HS-5 (cell line): Measurements from ENCODE around the gene TSPO2.

Source experiments
- DNase-seq: peaks from one replicate; pipeline ENCODE4 v3.0.0-alpha.2; 2012; ENCODE audit warnings: low read depth

TSPO2 gene

DNA sequence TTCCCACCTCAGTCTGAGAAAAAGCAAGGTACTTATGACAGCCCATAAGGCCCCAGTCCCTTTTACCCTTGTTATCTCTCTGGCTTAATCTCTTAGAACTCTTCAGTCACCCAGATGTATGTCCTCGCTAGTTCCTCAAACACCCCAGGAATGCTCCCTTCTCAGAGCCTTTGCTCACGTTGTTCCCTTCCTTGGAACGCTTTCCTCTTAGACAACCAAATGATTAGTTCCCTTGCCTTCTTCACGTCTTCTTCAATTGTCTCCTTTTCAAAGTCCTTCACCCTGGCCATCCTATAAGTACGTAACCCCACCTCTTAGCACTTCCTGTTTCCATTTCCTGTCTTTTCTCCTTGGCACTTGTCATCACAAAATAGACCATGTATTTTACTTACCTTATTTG is 9.6 kb downstream of the TSPO2 start:
- no peak for DNase-seq

- no peak for DNase-seq
Observed at GRCh38 chr6:41053041-41053440, 10.8 kb downstream of the TSPO2 start, which contains the start of gene APOBEC2. TSS of gene APOBEC2 (plus strand) at chr6:41053202. CDS start at chr6:41053348, 146 bp downstream.

- DNase-seq: no peak
Observed at GRCh38 chr6:41054511-41054910, 12.2 kb downstream of the TSPO2 start.

DNA sequence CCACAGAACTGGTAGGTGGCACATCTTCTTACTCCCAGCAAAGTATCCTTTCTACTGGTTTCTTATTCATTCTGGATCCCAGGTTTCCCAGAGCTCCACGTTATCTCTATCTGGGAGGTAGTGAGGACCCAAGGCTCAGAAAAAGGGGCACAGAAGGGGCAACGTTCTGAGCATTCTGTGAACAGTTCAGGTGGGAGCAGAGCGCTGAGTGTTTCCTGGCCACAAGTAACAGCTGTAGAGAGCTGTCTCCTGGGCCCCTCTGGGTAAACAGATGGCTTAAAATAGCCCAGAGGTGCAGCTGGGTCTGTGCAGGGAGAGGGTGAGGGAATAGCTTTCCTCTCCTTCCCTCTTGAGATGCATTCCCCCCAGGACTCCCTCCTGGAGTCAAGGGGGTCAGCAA is 12.9 kb downstream of the TSPO2 start:
- DNase-seq: no peak

- no peak for DNase-seq
Observed at GRCh38 chr6:41056768-41057490, 14.7 kb downstream of the TSPO2 start.

DNA sequence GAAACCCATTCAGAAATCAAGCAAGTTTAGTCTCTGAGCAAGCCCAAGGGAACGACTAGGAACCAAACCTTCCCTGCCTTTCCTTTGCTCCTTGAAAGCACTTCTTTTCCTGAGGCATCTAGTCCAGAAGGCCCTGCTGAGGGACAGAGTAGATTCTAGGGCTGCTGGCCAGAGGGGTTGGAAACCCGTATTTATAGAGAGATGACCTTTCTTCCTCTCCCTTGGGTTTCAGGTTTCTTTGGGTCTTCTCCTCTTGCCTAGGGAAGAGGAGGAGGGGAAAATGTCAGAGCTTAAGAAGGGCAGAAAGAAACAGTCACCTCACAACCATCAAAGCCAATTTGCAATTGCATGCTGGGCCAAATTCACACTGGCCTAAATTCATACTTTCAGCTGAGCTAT is 16.5 kb downstream of the TSPO2 start:
- DNase-seq: no peak

GRCh38 chr6:41059556-41059955 is 17.3 kb downstream of the TSPO2 start:
- no peak for DNase-seq

GRCh38 chr6:41061196-41061726 is 19.0 kb downstream of the TSPO2 start:
- DNase-seq: no peak

GRCh38 chr6:41062056-41062455 is 19.8 kb downstream of the TSPO2 start:
- DNase-seq: no peak

GRCh38 chr6:41063884-41064285 is 21.6 kb downstream of the TSPO2 start:
- no peak for DNase-seq

GRCh38 chr6:41064841-41065240 is 22.6 kb downstream of the TSPO2 start:
- DNase-seq: no peak

GRCh38 chr6:41065550-41066026 is 23.3 kb downstream of the TSPO2 start:
- DNase-seq: no peak

DNA sequence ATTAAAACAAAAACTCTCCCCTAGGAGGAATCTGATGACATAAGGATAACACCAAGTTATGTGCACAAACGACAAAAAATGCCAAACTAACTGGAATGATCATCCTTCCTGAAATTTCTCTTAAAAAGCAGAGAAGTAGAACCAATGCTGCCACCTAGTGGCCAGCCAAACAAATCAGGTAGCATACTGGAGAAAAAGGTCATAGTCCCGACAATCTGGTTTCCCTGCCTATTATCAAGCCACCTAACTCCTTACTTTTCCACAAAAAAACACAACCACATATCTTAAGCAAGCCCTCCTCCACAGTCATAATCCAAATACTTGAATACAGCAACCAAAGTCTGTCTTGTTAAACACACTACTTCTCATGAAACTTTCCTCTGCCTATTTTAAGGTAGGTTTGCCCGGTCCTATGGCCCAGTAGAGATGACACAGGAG is 24.6 kb downstream of the TSPO2 start:
- DNase-seq: peak; percentile 49

DNA sequence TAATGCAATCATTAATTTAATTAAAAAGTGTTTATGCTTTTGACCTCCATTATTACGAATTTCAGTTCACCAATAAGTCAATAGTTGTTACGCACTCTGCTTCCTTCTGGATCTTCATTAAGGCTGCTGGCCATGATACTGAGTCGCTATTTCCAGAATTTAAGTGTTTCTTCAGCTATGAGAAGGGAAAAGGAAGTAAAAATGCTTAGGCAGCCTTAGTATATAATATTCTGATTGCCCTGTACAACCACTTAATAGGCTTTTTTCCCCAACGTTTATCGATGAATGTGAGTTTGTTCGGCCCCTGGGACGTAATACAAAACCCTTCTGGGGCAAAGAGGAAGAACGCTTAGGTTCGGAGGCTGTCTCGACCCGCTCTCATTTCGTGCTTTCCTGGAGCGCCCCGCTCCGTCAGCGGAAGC is 29.2 kb downstream of the TSPO2 start:
- DNase-seq: no peak

- peak; percentile 97 for DNase-seq
Observed at GRCh38 chr6:41071923-41072835, 29.9 kb downstream of the TSPO2 start, which contains the start of gene OARD1. TSS of gene OARD1 (minus strand) at chr6:41072356. CDS start at chr6:41071634, 722 bp downstream.

DNA sequence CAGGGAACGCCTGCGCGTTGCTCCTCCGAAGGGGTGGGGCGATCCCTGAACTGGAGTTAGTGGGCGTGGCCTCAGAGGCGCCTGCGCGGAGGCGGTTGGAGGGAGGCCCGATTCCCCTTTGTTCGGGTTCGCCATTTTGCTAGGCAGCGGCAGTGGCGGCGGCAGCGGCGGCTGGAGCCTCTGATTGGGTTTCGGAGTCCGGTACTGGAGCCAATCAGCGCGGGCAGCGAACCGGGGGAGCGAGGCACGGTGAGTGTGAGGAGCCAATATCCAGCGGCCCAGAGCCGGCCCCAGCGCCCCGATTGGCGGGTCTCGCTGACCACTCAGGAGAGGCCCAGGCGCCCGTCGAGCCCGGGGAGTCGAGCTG is 30.6 kb downstream of the TSPO2 start, which contains the start of gene NFYA:
Gene NFYA (plus strand): TSS at position 139 of the 367 bp plus-strand sequence. CDS start 6,116 bp downstream, outside the sequence.
- no peak for DNase-seq

- DNase-seq: no peak
Observed at GRCh38 chr6:41073203-41073967, 31.1 kb downstream of the TSPO2 start.

DNA sequence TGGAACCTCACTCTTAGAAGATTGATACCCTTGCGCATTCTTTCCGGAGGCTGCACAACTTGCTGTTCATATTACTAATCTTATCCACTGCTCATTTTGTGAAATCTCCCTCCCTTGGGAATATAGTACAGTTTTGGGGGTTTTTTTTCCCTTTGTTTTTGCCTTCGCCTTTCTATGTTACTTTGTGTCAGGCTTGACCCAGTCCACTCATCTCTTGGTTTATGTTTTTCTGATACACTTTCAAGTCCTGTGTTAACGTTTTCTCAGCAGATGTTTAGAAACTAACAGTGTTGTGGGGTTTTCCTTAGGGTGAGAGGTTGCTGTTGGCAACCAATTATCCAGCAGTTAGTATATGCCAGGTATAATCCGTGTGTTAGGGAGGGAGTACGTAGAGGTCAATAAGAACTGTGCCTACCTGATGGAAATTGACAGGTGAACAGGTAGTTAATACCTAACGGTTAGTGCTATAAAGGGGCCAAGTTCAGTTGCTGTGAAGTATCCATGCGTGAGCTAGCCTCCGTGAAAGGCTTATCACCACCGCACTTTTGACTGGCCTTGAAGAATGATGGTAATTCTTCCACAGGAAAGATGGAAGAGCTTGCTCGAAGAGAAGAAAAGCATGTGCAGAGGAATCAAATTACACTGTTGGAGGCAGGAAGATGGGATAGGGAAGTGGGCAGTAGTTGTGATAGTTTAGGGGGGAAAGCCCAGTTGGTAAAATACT is 31.9 kb downstream of the TSPO2 start:
- no peak for DNase-seq

- no peak for DNase-seq
Observed at GRCh38 chr6:41074692-41075436, 32.6 kb downstream of the TSPO2 start.
